DND-41 (cell line): ENCODE measurements around the gene PSME3IP1.

Experiments
- EZH2 ChIP-seq: IDR thresholded peaks from 3 replicates; pipeline ENCODE4 v1.6.1; 2012; ENCODE audit warnings: borderline replicate concordance, low read depth, mild to moderate bottlenecking, moderate library complexity, low read length, inconsistent platforms; ENCODE audit not compliant: severe bottlenecking
- TF ChIP-seq, protein P1 (sequence below): IDR thresholded peaks from 2 replicates; pipeline ENCODE4 v1.5.1; 2012; ENCODE audit warnings: borderline replicate concordance, low read length, moderate library complexity, mild to moderate bottlenecking; ENCODE audit not compliant: poor library complexity, severe bottlenecking; ENCODE audit errors: extremely low read depth

GRCh38 chr16:57146735-57147134, 39.1 kb downstream of the PSME3IP1 start:
- TF ChIP-seq, protein P1, sequence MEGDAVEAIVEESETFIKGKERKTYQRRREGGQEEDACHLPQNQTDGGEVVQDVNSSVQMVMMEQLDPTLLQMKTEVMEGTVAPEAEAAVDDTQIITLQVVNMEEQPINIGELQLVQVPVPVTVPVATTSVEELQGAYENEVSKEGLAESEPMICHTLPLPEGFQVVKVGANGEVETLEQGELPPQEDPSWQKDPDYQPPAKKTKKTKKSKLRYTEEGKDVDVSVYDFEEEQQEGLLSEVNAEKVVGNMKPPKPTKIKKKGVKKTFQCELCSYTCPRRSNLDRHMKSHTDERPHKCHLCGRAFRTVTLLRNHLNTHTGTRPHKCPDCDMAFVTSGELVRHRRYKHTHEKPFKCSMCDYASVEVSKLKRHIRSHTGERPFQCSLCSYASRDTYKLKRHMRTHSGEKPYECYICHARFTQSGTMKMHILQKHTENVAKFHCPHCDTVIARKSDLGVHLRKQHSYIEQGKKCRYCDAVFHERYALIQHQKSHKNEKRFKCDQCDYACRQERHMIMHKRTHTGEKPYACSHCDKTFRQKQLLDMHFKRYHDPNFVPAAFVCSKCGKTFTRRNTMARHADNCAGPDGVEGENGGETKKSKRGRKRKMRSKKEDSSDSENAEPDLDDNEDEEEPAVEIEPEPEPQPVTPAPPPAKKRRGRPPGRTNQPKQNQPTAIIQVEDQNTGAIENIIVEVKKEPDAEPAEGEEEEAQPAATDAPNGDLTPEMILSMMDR = peak; percentile 37
- TF ChIP-seq EZH2 = no peak
